Stomach (tissue), 4 donors: ENCODE measurements around the gene CRYBB3.

Experiments
- POLR2A ChIP-seq, 4 donors: fragments of 450-650 bp; IDR thresholded peaks; one replicate each; pipeline ENCODE4 v1.6.1; 2016; ENCODE audit warnings: antibody characterized with exemption in 4 of 4, control low read depth in 2 of 4, mild to moderate bottlenecking in 1 of 4, moderate library complexity in 1 of 4
- POLR2AphosphoS5 ChIP-seq, 3 donors: sonication (generic); formaldehyde crosslinking; IDR thresholded peaks; one replicate each; pipeline ENCODE4 v1.6.1; 2016; ENCODE audit warnings: antibody characterized with exemption in 3 of 3
- TF ChIP-seq, protein P1 (sequence below), 7 experiments: fragments of 450-650 bp in 4 of 7; fragments of 200-600 bp in 3 of 7; sonication (generic) in 3 of 7; IDR thresholded peaks; one replicate each; pipeline ENCODE4 v1.5.1; 2016 to 2019; ENCODE audit warnings: antibody characterized with exemption in 7 of 7, control low read depth in 2 of 7, mild to moderate bottlenecking in 1 of 7

DNA sequence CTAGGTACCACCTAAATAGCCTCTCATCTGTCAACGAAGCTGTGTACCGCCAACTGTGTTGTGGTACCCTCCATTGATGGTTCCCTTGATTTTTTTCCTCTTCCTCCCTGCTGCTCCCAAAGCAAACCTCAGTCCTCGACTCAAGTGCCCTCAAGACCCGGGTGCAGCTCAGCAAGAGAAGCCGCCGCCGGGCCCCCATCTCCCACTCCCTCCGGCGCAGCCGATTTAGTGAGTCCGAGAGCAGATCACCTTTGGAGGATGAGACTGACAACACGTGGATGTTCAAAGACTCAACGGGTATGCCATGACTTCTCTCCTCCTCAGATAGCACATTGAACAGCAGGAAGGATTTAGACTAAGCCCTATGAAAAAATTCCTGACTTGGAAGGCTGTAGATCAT is 22.4 kb upstream of the CRYBB3 start:
- TF ChIP-seq, protein P1, sequence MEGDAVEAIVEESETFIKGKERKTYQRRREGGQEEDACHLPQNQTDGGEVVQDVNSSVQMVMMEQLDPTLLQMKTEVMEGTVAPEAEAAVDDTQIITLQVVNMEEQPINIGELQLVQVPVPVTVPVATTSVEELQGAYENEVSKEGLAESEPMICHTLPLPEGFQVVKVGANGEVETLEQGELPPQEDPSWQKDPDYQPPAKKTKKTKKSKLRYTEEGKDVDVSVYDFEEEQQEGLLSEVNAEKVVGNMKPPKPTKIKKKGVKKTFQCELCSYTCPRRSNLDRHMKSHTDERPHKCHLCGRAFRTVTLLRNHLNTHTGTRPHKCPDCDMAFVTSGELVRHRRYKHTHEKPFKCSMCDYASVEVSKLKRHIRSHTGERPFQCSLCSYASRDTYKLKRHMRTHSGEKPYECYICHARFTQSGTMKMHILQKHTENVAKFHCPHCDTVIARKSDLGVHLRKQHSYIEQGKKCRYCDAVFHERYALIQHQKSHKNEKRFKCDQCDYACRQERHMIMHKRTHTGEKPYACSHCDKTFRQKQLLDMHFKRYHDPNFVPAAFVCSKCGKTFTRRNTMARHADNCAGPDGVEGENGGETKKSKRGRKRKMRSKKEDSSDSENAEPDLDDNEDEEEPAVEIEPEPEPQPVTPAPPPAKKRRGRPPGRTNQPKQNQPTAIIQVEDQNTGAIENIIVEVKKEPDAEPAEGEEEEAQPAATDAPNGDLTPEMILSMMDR (IDR thresholded peaks at IDR 0.05) = no peak
- TF ChIP-seq POLR2A (IDR thresholded peaks at IDR 0.05) = no peak
- TF ChIP-seq POLR2AphosphoS5 (IDR thresholded peaks at IDR 0.05) = no peak
